Neural progenitor cell (in vitro differentiated cells): ENCODE results near the gene ARHGEF4. TPM values are rescaled to one million over a fixed set of nuclear protein-coding genes. Genes with fewer than 3 reads are reported as not detected.

Source experiments
- DNase-seq: peaks from one replicate; pipeline ENCODE4 v3.0.0-alpha.2; 2016; ENCODE audit warnings: low spot score
- H2AFZ ChIP-seq: fragments of 200-600 bp; sonication (generic); replicated peaks from 2 replicates; pipeline ENCODE4 v1.6.1; 2016; ENCODE audit warnings: antibody characterized with exemption
- H3F3A ChIP-seq: fragments of 200-600 bp; sonication (generic); 2 replicates; pipeline ENCODE4 v1.6.1; 2016; ENCODE audit warnings: antibody characterized with exemption, low read depth
- H3K27ac ChIP-seq: fragments of 200-600 bp; sonication (generic); 2 replicates; pipeline ENCODE4 v1.5.1; 2016; ENCODE audit warnings: mild to moderate bottlenecking
- H3K27me3 ChIP-seq: fragments of 200-600 bp; sonication (generic); 2 replicates; pipeline ENCODE4 v1.6.1; 2016; ENCODE audit warnings: mild to moderate bottlenecking, moderate library complexity
- H3K36me3 ChIP-seq: fragments of 200-600 bp; sonication (generic); 2 replicates; pipeline ENCODE4 v1.5.1; 2016
- H3K4me1 ChIP-seq: fragments of 200-600 bp; sonication (generic); 2 replicates; pipeline ENCODE4 v1.6.1; 2016; ENCODE audit warnings: mixed run types
- H3K4me2 ChIP-seq: fragments of 200-600 bp; sonication (generic); 2 replicates; pipeline ENCODE4 v1.6.1; 2016
- H3K4me3 ChIP-seq: fragments of 200-600 bp; sonication (generic); 2 replicates; pipeline ENCODE4 v1.5.1; 2016
- H3K79me2 ChIP-seq: fragments of 200-600 bp; sonication (generic); 2 replicates; pipeline ENCODE4 v1.6.1; 2016; ENCODE audit warnings: low read depth
- H3K9ac ChIP-seq: fragments of 200-600 bp; sonication (generic); 2 replicates; pipeline ENCODE4 v1.6.1; 2016
- H3K9me3 ChIP-seq: fragments of 200-600 bp; sonication (generic); 2 replicates; pipeline ENCODE4 v1.5.1; 2016; ENCODE audit warnings: low read depth
- H4K20me1 ChIP-seq: fragments of 200-600 bp; sonication (generic); 2 replicates; pipeline ENCODE4 v1.6.1; 2016; ENCODE audit warnings: low read depth
- H3K27ac Mint-ChIP-seq: 3 replicates; pipeline ENCODE4 v1.8.0; 2021; ENCODE audit warnings: mixed read lengths
- H3K27me3 Mint-ChIP-seq: 2 replicates; pipeline ENCODE4 v1.8.0; 2022; ENCODE audit warnings: low read depth, mild to moderate bottlenecking, inconsistent platforms, moderate library complexity, mixed read lengths; ENCODE audit not compliant: insufficient read depth
- H3K36me3 Mint-ChIP-seq: 3 replicates; pipeline ENCODE4 v1.8.0; 2021; ENCODE audit warnings: mixed read lengths
- H3K4me1 Mint-ChIP-seq: 3 replicates; pipeline ENCODE4 v1.8.0; 2021; ENCODE audit warnings: mixed read lengths
- H3K4me3 Mint-ChIP-seq: 3 replicates; pipeline ENCODE4 v1.8.0; 2021; ENCODE audit warnings: mild to moderate bottlenecking, moderate library complexity, mixed read lengths
- H3K9me3 Mint-ChIP-seq: 3 replicates; pipeline ENCODE4 v1.8.0; 2020; ENCODE audit warnings: mixed read lengths
- EZH2 ChIP-seq: fragments of 200-600 bp; sonication (generic); IDR thresholded peaks from 2 replicates; pipeline ENCODE4 v1.6.1; 2017; ENCODE audit warnings: antibody characterized with exemption, mild to moderate bottlenecking, moderate library complexity
- EZH2phosphoT487 ChIP-seq: fragments of 200-600 bp; sonication (generic); IDR thresholded peaks from 2 replicates; pipeline ENCODE4 v1.6.1; 2017; ENCODE audit warnings: antibody characterized with exemption
- total RNA-seq: library from RNA; depleted of rRNA; stranded (reverse); fragments of >200 nt; gene quantifications from 2 replicates; pipeline ENCODE4 v1.2.3, GENCODE V29; 2015; ENCODE audit warnings: low replicate concordance
- TF ChIP-seq, protein P1 (sequence below): fragments of 200-600 bp; sonication (generic); IDR thresholded peaks from 2 replicates; pipeline ENCODE4 v1.5.1; 2017; ENCODE audit warnings: antibody characterized with exemption, mild to moderate bottlenecking

ARHGEF4 gene
- total RNA-seq, 1 donor from 2014 or later: 22.8 TPM

DNA sequence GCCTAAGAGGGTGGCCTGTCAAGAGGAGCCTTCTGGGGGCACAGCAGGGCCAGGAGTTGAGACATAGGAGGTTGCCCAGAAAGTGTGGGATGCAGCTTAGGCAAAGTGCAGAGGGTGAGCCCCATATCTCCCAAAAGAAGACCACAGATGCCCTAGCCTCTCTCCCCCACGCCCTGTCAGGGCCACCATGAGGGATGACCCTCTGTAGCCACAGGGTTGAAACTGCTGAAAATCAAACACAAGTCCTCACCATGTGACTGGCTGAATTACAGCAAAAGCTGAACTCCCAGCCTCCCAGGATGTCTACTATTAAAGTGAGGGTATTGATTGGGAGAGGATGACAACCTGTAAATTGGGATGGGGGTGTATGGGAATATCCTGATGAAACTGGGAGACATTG is 37.4 kb upstream of the ARHGEF4 start:
- peak overlapping the region; percentile 81 for H3K4me2 ChIP-seq
- H3K9ac ChIP-seq: no peak overlapping the region
- no peaks in the 10 kb centered on the region for H3K9me3 ChIP-seq
- H3K4me1 ChIP-seq: peaks cover 30% of the 10 kb centered on the region
- Mint-ChIP-seq H3K27me3 (peaks cover 9% of the 10 kb centered on the region), H3K36me3 (no peaks in the 10 kb centered on the region), H3K4me3 (peak overlapping the region; percentile 80), H3K9me3 (no peaks in the 10 kb centered on the region), H3K4me1 (peaks cover 13% of the 10 kb centered on the region), H3K27ac (no peak overlapping the region)
- no peaks in the 10 kb centered on the region for H4K20me1 ChIP-seq
- H3K27me3 ChIP-seq: peaks cover 4% of the 10 kb centered on the region
- H3K4me3 ChIP-seq: no peak overlapping the region
- H3K27ac ChIP-seq: no peak overlapping the region
- H3K79me2 ChIP-seq: no peaks in the 10 kb centered on the region
- peaks cover 8% of the 10 kb centered on the region for H3F3A ChIP-seq
- no peak overlapping the region for H2AFZ ChIP-seq
- no peaks in the 10 kb centered on the region for H3K36me3 ChIP-seq
- no peak for DNase-seq
- TF ChIP-seq EZH2phosphoT487 (no peak), EZH2 (no peak)
- TF ChIP-seq, protein P1, sequence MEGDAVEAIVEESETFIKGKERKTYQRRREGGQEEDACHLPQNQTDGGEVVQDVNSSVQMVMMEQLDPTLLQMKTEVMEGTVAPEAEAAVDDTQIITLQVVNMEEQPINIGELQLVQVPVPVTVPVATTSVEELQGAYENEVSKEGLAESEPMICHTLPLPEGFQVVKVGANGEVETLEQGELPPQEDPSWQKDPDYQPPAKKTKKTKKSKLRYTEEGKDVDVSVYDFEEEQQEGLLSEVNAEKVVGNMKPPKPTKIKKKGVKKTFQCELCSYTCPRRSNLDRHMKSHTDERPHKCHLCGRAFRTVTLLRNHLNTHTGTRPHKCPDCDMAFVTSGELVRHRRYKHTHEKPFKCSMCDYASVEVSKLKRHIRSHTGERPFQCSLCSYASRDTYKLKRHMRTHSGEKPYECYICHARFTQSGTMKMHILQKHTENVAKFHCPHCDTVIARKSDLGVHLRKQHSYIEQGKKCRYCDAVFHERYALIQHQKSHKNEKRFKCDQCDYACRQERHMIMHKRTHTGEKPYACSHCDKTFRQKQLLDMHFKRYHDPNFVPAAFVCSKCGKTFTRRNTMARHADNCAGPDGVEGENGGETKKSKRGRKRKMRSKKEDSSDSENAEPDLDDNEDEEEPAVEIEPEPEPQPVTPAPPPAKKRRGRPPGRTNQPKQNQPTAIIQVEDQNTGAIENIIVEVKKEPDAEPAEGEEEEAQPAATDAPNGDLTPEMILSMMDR: no peak

DNA sequence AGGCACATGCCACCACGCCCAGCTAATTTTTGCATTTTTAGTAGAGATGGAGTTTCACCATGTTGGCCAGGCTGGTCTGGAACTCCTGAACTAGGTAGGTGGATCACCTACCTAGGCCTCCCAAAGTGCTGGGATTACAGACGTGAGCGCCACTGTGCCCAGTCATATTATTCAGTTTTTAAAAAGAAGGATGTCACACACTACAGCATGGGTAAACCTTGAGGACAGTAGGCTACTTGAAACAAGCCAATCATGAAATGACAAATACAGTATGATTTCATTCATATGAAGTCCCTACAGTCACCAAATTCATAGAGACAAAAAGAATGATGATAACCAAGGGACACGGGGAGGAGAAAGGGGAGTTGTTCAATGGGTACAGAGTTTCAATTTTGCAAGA is 31.1 kb upstream of the ARHGEF4 start:
- Histone ChIP-seq H3K27ac (no peak overlapping the region), H3F3A (peaks cover 8% of the 10 kb centered on the region), H3K4me3 (no peak overlapping the region), H3K4me1 (peaks cover 17% of the 10 kb centered on the region), H3K9ac (no peak overlapping the region), H3K27me3 (no peaks in the 10 kb centered on the region), H4K20me1 (no peaks in the 10 kb centered on the region), H3K36me3 (no peaks in the 10 kb centered on the region), H3K9me3 (no peaks in the 10 kb centered on the region), H2AFZ (no peak overlapping the region), H3K79me2 (no peaks in the 10 kb centered on the region), H3K4me2 (no peak overlapping the region)
- H3K4me1 Mint-ChIP-seq: peaks cover 6% of the 10 kb centered on the region
- DNase-seq: no peak
- TF ChIP-seq, protein P1: no peak
- TF ChIP-seq EZH2 (no peak), EZH2phosphoT487 (no peak)
- no peaks in the 10 kb centered on the region for H3K9me3 Mint-ChIP-seq
- H3K4me3 Mint-ChIP-seq: no peak overlapping the region
- H3K36me3 Mint-ChIP-seq: no peaks in the 10 kb centered on the region
- peaks cover 8% of the 10 kb centered on the region for H3K27me3 Mint-ChIP-seq
- H3K27ac Mint-ChIP-seq: no peak overlapping the region

DNA sequence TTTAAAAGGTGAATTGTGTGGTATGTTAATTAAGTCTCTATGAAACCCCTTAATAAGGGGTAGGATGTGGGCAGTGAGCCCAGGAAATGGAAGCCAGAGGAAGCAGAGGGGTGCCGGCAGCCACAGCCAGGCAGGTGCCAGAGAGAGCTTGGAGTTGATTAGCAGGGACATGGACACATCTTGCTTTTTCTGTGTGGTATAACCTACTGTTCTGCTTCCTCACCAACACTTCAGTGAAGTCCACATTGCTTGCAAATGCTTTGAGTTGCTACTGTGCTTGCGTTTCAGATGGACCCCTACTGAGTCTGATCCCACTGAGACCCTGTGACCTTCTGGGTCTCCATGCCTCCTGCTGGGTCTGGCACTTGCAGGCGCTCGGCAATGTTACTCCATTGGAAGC is 30.3 kb upstream of the ARHGEF4 start:
- no peak overlapping the region for H3K4me3 Mint-ChIP-seq
- Histone ChIP-seq H3K9ac (no peak overlapping the region), H2AFZ (no peak overlapping the region), H3K27ac (no peak overlapping the region), H3K27me3 (no peaks in the 10 kb centered on the region), H3K9me3 (no peaks in the 10 kb centered on the region), H3F3A (peaks cover 10% of the 10 kb centered on the region), H3K4me3 (no peak overlapping the region), H4K20me1 (no peaks in the 10 kb centered on the region), H3K36me3 (no peaks in the 10 kb centered on the region), H3K79me2 (no peaks in the 10 kb centered on the region), H3K4me2 (no peak overlapping the region), H3K4me1 (peaks cover 10% of the 10 kb centered on the region)
- H3K36me3 Mint-ChIP-seq: no peaks in the 10 kb centered on the region
- H3K9me3 Mint-ChIP-seq: no peaks in the 10 kb centered on the region
- no peak overlapping the region for H3K27ac Mint-ChIP-seq
- H3K27me3 Mint-ChIP-seq: peaks cover 3% of the 10 kb centered on the region
- H3K4me1 Mint-ChIP-seq: peaks cover under 1% of the 10 kb centered on the region
- TF ChIP-seq, protein P1: no peak
- TF ChIP-seq EZH2phosphoT487 (no peak), EZH2 (no peak)
- DNase-seq: no peak
